Measurements from ENCODE around the gene DRAM2. TPM values are rescaled to one million over a fixed set of nuclear protein-coding genes. Genes with fewer than 3 reads are reported as not detected.

DRAM2 gene
- total RNA-seq (2022; extraction: Qiagen RNA extraction), result 19.2 to 21.8 TPM (median 20.4 TPM) in 5 replicates

GRCh38 chr1:111139956-111140679, at the start of gene DRAM2, which contains the start of gene CEPT1:
Gene DRAM2 (minus strand): TSS chr1:111140093. CDS start chr1:111131554, 8,539 bp downstream.
Gene CEPT1 (plus strand): TSS chr1:111140223. CDS start chr1:111147715, 7,492 bp downstream.

Other genes starting within 250 kb of the DRAM2 start
- 15.3 to 24.9 TPM (median 16.5 TPM) in 5 replicates for gene LRIF1, start 176.2 kb downstream of the DRAM2 start, total RNA-seq (2022; extraction: Qiagen RNA extraction)
- gene CEPT1, start 130 bp upstream of the DRAM2 start, total RNA-seq (2022; extraction: Qiagen RNA extraction), result 10.7 to 15.0 TPM (median 13.0 TPM) in 5 replicates
- gene DENND2D, start 60.6 kb upstream of the DRAM2 start, total RNA-seq (2022; extraction: Qiagen RNA extraction), result 1.0 to 1.8 TPM (median 1.2 TPM) in 5 replicates
- 0.25 to 1.1 TPM (median 0.44 TPM) in 5 replicates for gene CHI3L2, start 87.6 kb upstream of the DRAM2 start, total RNA-seq (2022; extraction: Qiagen RNA extraction)
- gene CHIA, start 150.8 kb upstream of the DRAM2 start, total RNA-seq (2022; extraction: Qiagen RNA extraction), result not detected in 5 replicates

Data from A549 treated with Hydrocortisone at 1 μM for 4 hours (cell line).